ENCODE results near the gene PLA2G3. TPM values are rescaled to one million over a fixed set of nuclear protein-coding genes. Genes with fewer than 3 reads are reported as not detected.
"Not testable (repeated sequence)": the region's sequence is repeated elsewhere in the genome, so short reads cannot be mapped to it uniquely, and the experiment has no call there.

Gene PLA2G3, protein sequence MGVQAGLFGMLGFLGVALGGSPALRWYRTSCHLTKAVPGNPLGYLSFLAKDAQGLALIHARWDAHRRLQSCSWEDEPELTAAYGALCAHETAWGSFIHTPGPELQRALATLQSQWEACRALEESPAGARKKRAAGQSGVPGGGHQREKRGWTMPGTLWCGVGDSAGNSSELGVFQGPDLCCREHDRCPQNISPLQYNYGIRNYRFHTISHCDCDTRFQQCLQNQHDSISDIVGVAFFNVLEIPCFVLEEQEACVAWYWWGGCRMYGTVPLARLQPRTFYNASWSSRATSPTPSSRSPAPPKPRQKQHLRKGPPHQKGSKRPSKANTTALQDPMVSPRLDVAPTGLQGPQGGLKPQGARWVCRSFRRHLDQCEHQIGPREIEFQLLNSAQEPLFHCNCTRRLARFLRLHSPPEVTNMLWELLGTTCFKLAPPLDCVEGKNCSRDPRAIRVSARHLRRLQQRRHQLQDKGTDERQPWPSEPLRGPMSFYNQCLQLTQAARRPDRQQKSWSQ
- polyA plus RNA-seq (ENCODE audit: insufficient read length) = not detected

DNA sequence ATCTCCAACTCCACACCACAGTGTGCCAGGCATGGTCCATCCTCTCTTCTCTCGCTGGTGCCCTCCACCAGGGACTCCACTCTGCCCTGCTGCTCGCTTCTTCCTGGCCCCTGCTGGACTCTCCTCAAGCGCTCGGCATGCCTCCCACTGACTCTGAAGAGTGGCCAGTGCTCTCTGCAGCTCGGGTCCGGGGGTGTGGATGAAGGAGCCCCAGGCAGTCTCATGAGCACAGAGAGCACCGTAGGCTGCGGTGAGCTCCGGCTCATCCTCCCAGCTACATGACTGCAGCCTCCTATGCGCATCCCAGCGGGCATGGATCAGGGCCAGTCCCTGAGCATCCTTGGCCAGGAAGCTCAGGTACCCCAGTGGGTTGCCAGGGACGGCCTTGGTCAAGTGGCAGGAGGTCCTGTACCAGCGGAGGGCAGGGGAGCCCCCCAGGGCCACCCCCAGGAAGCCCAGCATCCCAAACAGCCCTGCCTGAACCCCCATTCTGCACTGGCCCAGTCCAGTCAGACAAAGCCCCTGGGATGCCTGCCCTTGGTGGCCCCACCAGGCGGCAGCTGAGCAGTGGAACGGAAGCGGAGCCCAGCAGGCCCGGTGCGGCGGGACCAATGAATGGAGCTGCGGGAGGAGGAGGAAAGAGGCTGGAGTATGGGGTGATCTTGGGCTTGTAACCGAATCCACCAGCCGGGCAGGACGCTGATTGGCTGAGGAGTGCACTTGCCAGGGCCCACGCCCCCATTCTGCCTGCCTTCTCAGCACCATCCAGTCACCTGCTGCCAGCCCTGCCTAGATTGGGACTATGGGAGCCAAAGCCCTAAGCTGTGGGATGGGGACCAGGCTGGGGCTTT lies at the start of gene PLA2G3:
Gene PLA2G3 (minus strand): TSS at position 643 of the 851 bp plus-strand sequence. CDS start 154 bp downstream, at position 489.
- DNase-seq (ENCODE audit: low read depth) = no peak

DNA sequence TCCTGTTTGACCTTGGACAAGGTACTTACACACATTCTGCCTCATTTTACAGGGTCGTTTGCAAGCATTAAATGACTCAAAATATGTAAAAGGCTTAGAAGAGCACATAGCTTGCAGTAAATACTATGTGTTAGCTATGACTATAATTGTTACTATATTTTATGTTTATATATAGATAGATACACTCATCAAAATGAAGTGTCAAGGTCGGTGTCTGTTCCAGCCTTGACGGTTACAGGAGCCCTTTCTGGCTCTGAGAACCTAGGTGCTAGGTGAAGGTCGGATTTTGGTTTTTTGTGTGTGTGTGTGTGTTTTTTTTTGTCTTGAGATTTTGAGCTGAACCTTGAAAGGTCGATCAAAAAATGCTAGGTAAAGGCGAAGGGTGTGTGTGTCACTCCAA lies 47.3 kb upstream of the PLA2G3 start:
- DNase-seq (ENCODE audit: low read depth) = no peak

DNA sequence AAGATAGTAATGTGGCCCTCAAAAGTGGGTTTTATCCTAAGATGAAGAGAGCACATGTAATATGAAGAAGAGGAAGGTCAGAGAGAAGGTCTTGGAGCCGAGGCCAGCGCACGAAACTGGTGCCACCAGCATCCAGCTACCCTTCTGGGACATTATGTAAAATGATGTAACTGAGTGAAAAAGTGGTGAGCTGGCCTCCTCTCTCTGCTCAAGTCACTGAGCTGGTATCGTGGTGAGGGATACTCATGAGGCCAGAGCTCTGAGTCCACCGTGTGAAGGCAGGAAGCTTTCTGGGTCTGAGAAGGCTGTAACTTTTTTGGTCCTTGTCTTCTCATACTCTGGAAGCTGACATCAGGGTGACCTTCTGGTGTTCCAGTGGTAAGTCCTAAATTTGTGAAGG lies 44.7 kb upstream of the PLA2G3 start:
- DNase-seq (ENCODE audit: low read depth) = no peak

DNA sequence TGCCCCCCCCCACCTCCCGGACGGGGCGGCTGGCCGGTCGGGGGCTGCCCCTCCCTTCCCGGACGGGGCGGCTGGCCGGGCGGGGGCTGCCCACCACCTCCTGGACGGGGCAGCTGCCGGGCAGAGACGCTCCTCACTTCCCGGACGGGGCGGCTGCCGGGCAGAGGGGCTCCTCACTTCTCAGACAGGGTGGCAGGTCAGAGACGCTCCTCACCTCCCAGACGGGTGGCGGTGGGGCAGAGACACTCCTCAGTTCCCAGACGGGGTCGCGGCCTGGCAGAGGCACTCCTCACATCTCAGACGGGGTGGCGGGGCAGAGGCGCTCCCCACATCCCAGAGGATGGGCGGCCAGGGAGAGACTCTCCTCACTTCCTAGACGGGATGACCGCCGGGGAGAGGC lies 43.7 kb upstream of the PLA2G3 start:
- DNase-seq (ENCODE audit: low read depth) = no peak

DNA sequence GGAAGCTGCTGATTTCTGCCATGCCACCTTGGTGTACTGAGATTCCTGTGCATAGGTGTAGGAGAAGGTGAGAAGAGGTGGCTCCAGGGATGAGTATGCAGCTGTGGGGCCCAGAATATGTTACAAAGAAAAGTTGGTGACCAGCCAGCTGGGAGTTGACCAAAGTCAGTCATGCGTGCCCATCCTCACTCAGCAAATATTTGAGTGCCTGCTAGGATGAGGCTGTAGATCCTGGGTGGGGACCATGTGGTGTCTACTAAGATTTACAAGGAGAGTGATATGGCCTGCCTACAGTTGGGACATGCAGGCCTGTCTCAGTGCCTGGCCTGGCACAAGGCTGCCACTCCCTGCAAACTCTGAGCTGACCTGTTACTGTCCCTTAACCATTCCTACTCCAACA lies 39.0 kb upstream of the PLA2G3 start:
- no peak for DNase-seq (ENCODE audit: low read depth)

DNA sequence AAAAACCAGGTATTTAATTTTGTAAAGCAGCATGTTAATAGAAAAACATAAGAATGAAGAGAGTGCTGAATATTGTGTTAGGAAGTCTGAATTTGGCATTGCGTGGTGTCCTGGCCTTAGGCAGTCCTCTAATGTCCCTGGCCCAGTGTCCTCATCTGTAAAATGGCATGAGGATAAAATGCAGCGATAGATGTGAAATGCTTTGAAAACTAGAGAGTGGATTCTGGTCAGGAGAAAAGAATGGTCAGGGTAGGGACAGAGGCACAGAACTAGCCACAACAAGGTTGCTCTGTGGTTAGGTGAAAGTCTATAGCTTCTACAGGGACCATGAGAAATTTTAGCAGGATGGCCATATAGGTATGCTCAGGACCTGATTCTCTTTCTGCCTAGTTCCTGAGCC lies 38.6 kb upstream of the PLA2G3 start:
- no peak for DNase-seq (ENCODE audit: low read depth)

DNA sequence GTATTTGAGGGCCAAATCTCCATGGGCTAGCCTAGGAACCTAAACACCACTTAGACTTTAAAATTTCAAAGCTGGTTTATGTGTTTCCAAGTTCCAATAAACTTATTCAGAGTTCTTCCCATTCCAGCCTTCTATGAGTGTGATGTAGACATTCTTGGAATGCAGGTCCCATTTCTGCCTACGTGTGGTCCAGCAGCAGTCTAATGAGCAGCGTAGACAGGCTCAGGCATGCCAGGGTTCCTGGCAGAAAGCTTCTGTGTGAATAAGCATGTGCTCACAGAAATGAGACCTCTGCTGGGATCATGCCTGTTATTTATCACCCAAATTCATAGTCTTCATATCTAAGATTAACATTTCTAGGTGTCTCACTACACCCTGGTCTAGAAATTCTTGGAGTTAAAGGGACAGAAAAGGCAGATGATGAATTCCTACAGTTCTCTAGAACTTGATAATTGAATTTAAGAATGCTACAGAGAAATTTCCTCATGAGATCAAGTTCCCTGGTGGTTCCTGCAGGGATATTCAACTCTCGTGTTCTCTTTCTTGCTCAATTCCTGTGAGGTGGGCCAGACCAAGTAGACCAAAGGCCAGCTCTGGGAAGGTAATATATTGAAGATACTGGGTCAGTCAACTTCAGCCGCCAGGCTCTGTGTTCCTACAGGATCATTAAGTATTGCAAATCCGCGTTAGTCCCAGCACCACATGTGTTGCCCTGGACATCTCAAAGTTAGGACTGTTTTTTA lies 37.3 kb upstream of the PLA2G3 start:
- no peak for DNase-seq (ENCODE audit: low read depth)

DNA sequence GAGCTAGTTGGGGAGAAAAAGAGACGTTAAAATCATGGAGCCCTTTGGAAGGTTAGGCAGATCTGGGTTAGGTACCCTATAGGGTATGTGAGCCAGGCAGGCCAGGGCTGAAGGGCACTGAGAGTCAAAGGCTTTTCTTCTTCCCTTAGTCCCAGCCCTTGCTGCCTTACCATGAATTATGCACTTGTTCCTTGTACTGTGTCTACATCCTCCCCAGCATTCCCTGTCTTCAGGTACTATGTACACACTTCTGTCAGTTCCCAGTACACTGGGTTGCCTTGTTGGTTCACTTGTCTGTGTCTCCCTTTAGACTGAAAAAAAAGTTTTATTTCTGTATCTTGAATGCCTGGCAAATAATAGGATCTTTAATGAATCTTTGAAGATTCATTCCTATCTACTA lies 36.6 kb upstream of the PLA2G3 start:
- no peak for DNase-seq (ENCODE audit: low read depth)

DNA sequence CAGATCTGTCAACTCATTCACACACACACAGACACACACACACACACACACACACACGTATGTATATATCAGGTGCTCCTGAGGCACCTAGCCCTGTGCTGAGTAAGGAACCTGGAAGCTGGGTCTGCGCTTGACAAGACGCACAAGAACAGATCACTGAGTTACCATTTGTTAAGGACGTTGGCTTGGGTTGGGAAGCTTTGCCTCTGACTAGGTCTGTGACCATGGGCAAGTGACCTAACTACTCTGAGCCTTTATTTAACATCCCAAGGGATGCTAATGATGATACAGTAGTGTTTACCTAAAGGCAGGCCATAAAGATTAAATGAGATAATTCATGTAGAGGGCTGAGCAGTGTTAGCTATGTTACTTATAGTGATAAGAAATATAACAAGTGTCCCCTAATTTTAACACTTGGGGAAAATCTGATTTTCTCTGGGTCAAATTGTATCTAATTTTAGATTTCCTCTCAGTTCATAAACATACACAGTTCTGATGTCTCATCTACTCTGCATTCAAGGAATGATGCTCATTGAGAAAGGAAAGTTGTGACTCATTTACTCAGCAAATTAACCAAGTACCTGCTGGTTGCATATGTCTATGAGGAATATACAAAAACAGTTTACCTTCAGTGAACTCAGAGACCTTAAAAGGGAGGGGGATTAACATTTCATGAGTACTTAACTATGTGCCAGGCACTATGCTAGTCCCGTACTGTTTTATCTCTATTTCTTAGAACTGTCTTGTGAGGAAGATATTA lies 33.3 kb upstream of the PLA2G3 start:
- no peak for DNase-seq (ENCODE audit: low read depth)

DNA sequence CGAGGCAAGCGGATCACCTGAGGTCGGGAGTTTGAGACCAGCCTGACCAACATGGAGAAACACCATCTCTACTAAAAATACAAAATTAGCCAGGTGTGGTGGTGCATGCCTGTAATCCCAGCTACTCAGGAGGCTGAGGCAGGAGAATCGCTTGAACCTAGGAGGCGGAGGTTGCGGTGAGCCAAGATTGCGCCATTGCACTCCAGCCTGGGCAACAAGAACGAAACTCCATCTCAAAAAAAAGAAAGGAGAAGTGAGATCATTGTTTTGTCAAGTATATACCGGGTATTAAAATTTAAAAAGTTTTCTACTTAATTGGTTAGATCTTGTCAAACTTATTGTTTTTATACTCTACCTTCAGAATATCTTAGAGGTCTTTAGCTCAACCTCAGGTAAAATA lies 31.4 kb upstream of the PLA2G3 start:
- DNase-seq (ENCODE audit: low read depth) = not testable (repeated sequence)

DNA sequence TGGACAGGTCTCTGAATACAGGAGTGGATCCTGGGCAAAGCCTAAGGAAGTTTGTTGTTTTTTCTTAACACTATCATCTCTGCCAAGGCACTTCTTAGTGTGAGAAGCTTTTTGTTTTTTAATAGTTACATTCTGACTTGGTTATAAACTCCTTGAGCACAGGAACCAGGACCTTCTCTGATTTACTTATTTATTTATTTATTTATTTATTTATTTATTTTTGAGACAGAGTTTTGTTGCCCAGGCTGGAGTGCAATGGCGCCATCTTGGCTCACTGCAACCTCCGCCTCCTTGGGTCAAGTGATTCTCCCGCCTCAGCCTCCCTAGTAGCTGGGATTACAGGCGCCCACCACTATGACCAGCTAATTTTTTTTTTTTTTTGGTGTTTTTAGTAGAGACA lies 30.7 kb upstream of the PLA2G3 start:
- DNase-seq (ENCODE audit: low read depth) = no peak

DNA sequence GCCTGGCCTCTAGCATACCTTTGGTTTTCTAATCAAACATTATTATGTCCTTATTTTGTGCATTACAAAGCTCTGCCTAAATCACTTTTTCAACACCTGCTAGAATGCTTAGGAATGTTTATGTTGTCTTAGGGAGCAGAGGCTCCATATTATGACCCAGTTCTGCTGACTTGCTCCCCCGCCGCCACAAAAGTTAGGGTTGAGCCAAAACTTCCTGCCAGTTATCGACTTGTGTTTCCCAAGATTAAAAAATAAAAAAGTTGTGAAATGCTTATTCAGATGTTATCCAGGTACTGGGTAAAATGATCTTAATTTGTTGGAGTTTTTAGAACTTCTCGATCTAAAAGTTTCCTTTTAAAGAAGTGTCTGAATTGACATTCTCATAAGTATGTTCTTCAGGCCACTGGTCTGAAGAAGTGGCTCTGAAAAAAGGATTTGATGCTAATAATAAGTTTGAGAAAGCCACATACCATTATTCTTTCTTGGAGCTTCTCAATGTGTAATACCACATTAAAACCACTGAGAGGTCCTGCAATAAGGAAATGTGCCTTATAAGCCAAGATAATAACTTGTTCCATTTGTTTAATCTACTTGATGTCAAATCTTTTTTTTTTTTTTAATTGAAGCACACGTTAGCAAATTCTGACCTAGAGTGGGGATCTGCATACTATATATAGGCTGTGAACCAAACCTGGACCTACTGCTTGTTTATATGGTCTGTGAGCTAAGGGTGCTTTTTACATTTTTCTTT lies 21.9 kb upstream of the PLA2G3 start:
- no peak for DNase-seq (ENCODE audit: low read depth)

DNA sequence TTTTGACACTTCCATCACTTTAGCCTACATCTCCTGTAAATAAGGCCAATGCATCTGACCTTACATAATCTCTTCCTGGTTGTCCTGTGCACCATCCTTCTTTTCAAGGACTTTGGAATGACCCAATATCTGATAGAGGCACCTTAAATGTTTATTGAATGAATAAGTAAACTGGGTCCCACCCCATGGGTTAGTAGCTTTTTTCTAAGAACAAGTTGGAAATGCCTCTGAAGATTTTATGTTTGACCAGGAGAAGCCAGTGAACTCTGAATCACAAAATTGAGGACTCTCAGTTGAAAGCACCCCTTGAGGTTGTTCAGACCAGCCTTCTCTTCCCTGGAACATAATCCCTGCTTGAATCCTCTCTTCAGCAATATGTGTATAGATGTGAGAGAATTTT lies 21.1 kb upstream of the PLA2G3 start:
- DNase-seq (ENCODE audit: low read depth) = no peak

DNA sequence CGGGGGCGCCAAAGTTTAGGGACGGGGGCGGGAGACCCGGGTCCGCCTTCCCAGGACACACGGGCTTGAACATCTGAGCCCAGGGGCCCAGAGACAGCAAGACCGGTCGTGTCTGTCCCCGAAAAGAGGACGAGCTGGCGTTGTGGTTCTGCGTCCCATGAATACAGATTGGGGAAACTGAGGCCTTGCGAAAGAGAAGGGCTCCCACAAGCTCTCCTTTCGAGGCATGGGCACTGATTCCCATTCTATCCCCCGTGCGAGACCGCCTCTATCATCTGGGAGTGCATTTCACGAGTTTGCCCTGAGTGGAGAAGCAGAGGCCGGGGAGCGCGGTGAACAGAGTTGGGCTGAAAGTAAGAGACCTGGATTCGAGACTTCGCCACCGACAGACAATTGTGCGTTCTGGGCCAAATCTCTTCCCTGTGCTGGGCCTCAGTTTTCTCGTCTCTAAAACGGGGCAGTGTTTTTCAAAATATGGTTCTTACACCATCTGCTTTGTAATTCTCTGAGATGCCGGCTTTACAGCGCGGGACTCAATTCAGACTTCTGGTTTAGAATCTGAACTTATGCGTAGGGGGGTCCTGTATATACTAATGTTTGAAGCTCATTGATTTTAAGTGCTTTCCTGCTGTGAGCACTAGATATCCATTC lies 20.1 kb upstream of the PLA2G3 start:
- DNase-seq (ENCODE audit: low read depth) = no peak

DNA sequence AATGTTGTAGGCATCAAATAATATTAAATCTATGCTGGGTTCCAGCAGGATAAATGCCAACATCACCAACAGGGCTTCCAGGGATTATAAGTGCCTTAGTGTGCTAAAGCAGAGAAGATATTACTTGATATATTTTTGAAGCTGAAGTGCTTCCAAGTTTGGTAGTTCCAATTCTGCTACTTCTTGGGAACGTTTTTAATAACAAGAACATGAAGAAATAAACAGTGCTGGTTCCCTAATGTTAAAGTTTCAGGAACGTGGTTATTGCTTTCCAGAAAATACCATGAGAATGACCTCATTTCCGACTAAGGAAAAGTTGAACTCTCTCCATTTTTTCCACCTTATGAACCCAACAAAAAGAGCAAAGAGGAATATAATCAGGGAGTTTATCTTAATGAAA lies 15.1 kb upstream of the PLA2G3 start:
- no peak for DNase-seq (ENCODE audit: low read depth)

DNA sequence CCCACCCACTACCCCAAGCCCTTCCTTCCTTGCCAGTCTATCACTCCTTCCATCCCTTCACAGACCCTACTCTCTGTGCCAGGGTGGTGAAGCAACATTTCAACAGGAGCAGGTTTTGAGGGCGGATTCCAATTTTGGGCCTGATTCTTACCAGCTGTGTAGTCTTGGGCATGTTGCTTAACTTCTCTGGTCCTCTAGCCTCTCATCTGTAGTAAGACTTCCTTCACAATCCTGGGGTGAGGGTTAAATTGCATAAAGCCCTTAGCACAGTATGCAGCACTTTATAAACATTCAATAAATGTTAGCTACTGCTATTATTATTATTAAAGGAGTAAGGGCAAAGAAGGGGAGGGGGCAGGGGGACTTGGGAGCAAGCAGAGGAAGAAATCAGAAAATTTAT lies 14.7 kb upstream of the PLA2G3 start:
- no peak for DNase-seq (ENCODE audit: low read depth)

DNA sequence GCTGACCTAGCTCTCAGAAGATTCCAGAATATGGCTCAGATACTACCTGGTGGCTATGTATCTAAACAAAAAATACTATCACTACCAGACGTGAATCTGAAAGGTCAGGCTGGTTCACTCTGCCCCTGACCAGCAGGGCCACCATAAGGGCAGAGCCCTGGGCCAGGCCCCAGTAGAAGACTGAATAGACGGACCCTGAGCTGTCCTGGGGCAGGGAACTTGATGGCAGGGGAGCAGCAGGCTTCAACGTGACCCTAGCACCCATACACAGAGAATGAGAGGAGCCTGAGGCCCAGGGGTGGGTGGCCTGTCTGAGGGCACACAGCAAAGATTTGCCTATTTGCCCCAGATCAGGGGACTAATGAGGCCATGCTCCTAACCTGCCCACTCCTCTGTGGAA lies 13.0 kb upstream of the PLA2G3 start:
- no peak for DNase-seq (ENCODE audit: low read depth)

DNA sequence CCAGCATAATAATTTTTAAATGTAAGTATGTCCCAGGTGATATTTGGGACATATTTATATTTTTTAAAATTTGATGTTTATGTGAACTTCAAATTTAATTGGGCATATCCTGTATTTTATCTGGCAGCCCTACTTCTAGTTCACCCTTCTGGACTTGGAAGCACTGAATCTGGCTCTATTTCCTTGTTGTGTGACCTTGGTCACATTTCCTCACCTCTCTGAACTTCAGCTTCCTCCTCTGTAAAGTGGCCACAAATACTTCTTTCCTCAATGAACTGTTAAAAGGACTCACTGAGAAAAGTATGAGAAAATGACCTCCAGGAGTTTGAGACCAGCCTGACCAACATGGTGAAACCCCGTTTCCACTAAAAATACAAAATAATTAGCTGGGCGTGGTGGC lies 11.6 kb upstream of the PLA2G3 start:
- DNase-seq (ENCODE audit: low read depth) = no peak

DNA sequence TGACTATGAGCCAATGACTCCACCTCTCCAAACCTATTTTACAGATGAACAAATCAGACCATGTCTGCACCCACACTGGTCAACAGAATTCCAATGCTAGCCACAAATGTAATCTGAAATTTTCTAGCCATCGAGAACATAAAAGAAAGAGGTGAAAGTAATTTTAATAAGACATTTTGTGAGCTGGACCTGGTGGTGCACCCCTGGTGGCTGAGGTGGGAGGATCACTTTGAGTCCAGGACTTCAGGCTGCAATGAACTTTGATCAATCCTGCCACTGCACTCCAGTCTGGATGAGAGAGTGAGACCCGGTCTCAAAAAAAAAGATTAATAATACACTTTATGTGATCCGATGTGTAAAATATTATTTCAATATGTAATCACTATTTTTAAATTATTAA lies 10.3 kb upstream of the PLA2G3 start:
- no peak for DNase-seq (ENCODE audit: low read depth)
